HepG2 (cell line): ENCODE data around the gene FRK. TPM values are rescaled to one million over a fixed set of nuclear protein-coding genes. Genes with fewer than 3 reads are reported as not detected.

ENCODE experiments used
- ATAC-seq: fragments of 200-7000 bp; cut with Tn5 transposase; 3 replicates; pipeline ENCODE4 v1.9.1; 2020; ENCODE audit warnings: mild to moderate bottlenecking, moderate library complexity
- BruUV-seq: library from RNA; stranded (reverse); fragments of 400-500 nt; replicated peaks from 2 replicates; lab custom pipeline; 2021; lab: Mats Ljungman, UMichigan
- CTCF ChIA-PET: fragments of 300-600 bp; formaldehyde crosslinking; extraction: SDS; loops from one replicate; lab custom pipeline; 2021; ENCODE audit warnings: low total read pairs, inconsistent platforms, low intra/inter-chr PET ratio; lab: Yijun Ruan, JAX
- POLR2A ChIA-PET: fragments of 350-600 bp; sonication (Branson Sonifier 250); formaldehyde crosslinking; loops from one replicate; lab custom pipeline; 2020; ENCODE audit warnings: antibody characterized with exemption, inconsistent platforms; lab: Yijun Ruan, JAX
- DNase-seq: peaks from one replicate; pipeline ENCODE4 v3.0.0-alpha.2; 2015; ENCODE audit warnings: low spot score
- FAIRE-seq: peaks from 3 replicates; lab custom pipeline; 2011; peaks lifted over from hg19 to GRCh38; lab: Jason Lieb, UNC
- H2AFZ ChIP-seq: one replicate; pipeline ENCODE4 v1.6.1; 2011; ENCODE audit warnings: low read length, inconsistent platforms
- H3K27ac ChIP-seq: fragments of 300-600 bp; 3 replicates; pipeline ENCODE4 v1.8.0; 2011; ENCODE audit warnings: mixed run types, mild to moderate bottlenecking, mixed read lengths, low read length, inconsistent platforms; ENCODE audit not compliant: insufficient read depth; ENCODE audit errors: extremely low read length
- H3K27me3 ChIP-seq, 2 experiments: fragments of 200-600 bp in 1 of 2; 2 replicates in 1 of 2; 3 replicates in 1 of 2; pipeline versions ENCODE4 v1.6.0 to v1.8.0; 2011; ENCODE audit warnings: low read length in 2 of 2, mild to moderate bottlenecking in 2 of 2, moderate library complexity in 2 of 2, inconsistent platforms in 1 of 2; ENCODE audit not compliant: insufficient read depth in 2 of 2, control insufficient read depth in 1 of 2
- H3K36me3 ChIP-seq, 2 experiments: fragments of 200-600 bp in 1 of 2; replicated peaks in 1 of 2; 2 replicates in 1 of 2; 3 replicates in 1 of 2; pipeline versions ENCODE4 v1.5.1 to v1.8.0; 2011; ENCODE audit warnings: low read length in 2 of 2, inconsistent platforms in 1 of 2; ENCODE audit not compliant: insufficient read depth in 2 of 2, control insufficient read depth in 1 of 2
- H3K4me1 ChIP-seq: 2 replicates; pipeline ENCODE4 v1.5.1; 2012; ENCODE audit warnings: low read length, inconsistent platforms; ENCODE audit not compliant: insufficient read depth
- H3K4me2 ChIP-seq: 2 replicates; pipeline ENCODE4 v1.6.0; 2011; ENCODE audit warnings: low read depth, low read length, inconsistent platforms
- H3K4me3 ChIP-seq, 3 experiments: fragments of 200-600 bp in 1 of 3; sonication (generic), shearing (Covaris generic) in 1 of 3; replicated peaks in 1 of 3; 2 replicates each; pipeline ENCODE4 v1.5.1; 2011 to 2016; ENCODE audit warnings: low read length in 3 of 3, inconsistent platforms in 2 of 3, low read depth in 2 of 3, mild to moderate bottlenecking in 2 of 3, control low read depth in 1 of 3, mixed read lengths in 1 of 3; ENCODE audit not compliant: insufficient read depth in 1 of 3
- H3K79me2 ChIP-seq: one replicate; pipeline ENCODE4 v1.6.1; 2011; ENCODE audit warnings: low read length, inconsistent platforms; ENCODE audit not compliant: insufficient read depth
- H3K9ac ChIP-seq: 2 replicates; pipeline ENCODE4 v1.6.0; 2011; ENCODE audit warnings: mild to moderate bottlenecking, low read depth, low read length, inconsistent platforms; ENCODE audit not compliant: insufficient read depth
- H3K9me3 ChIP-seq: 2 replicates; pipeline ENCODE4 v1.5.1; 2012; ENCODE audit warnings: mild to moderate bottlenecking, low read length
- H4K20me1 ChIP-seq: 2 replicates; pipeline ENCODE4 v1.6.0; 2011; ENCODE audit warnings: inconsistent platforms, mild to moderate bottlenecking, low read length, moderate library complexity; ENCODE audit not compliant: insufficient read depth
- ATF7 ChIP-seq, 2 experiments: fragments of 450-650 bp in 1 of 2; sonication (generic) in 1 of 2; formaldehyde crosslinking in 1 of 2; IDR thresholded peaks; 2 replicates each; pipeline versions ENCODE4 v1.4.0 to v1.6.1; 2016 to 2020; ENCODE audit warnings: antibody characterized with exemption in 1 of 2, mild to moderate bottlenecking in 1 of 2, missing genetic modification reagents in 1 of 2
- CBX1 ChIP-seq: IDR thresholded peaks from one replicate; pipeline ENCODE4 v1.6.1; 2016; ENCODE audit warnings: antibody characterized with exemption, low read depth
- CCDC6 ChIP-seq: sonication (generic); formaldehyde crosslinking; IDR thresholded peaks from 2 replicates; pipeline ENCODE4 v1.8.1; 2022; ENCODE audit warnings: mild to moderate bottlenecking, missing genetic modification reagents, moderate library complexity
- CEBPB ChIP-seq: IDR thresholded peaks from 2 replicates; pipeline ENCODE4 v1.6.1; 2011; ENCODE audit warnings: low read depth, low read length, improper control_type of control experiment, borderline replicate concordance
- CEBPG ChIP-seq: IDR thresholded peaks from 2 replicates; pipeline ENCODE4 v1.6.1; 2016
- DR1 ChIP-seq: sonication (generic); formaldehyde crosslinking; IDR thresholded peaks from 2 replicates; pipeline ENCODE4 v1.8.0; 2021; ENCODE audit warnings: mild to moderate bottlenecking, missing genetic modification reagents, inconsistent platforms
- FOXK1 ChIP-seq: sonication (generic); formaldehyde crosslinking; IDR thresholded peaks from 2 replicates; pipeline ENCODE4 v1.4.0; 2020; ENCODE audit warnings: low read depth, missing genetic modification reagents, borderline replicate concordance
- GLMP ChIP-seq: sonication (generic); formaldehyde crosslinking; IDR thresholded peaks from 2 replicates; pipeline ENCODE4 v1.9.0; 2021; ENCODE audit warnings: missing genetic modification reagents, mild to moderate bottlenecking, borderline replicate concordance
- HNF4A ChIP-seq: sonication (generic); formaldehyde crosslinking; IDR thresholded peaks from 2 replicates; pipeline ENCODE4 v1.4.0; 2020; ENCODE audit warnings: missing genetic modification reagents
- HNF4G ChIP-seq, 2 experiments: sonication (generic) in 1 of 2; formaldehyde crosslinking in 1 of 2; IDR thresholded peaks; 2 replicates each; pipeline versions ENCODE4 v1.4.0 to v1.6.1; 2011 to 2020; ENCODE audit warnings: borderline replicate concordance in 2 of 2, low read depth in 2 of 2, mild to moderate bottlenecking in 2 of 2, low read length in 1 of 2, missing genetic modification reagents in 1 of 2, moderate library complexity in 1 of 2
- HNRNPH1 ChIP-seq: fragments of 200-400 bp; formaldehyde crosslinking; optimal IDR thresholded peaks from 2 replicates; pipeline ENCODE3; 2017; ENCODE audit warnings: mild to moderate bottlenecking, low read depth, low read length
- KDM6A ChIP-seq: IDR thresholded peaks from 2 replicates; pipeline ENCODE4 v1.6.1; 2016; ENCODE audit warnings: low read depth
- KLF16 ChIP-seq, 2 experiments: sonication (generic) in 1 of 2; formaldehyde crosslinking in 1 of 2; IDR thresholded peaks; 2 replicates each; pipeline versions ENCODE4 v1.6.1 to v1.8.0; 2016 to 2023; ENCODE audit warnings: missing genetic modification reagents in 2 of 2, missing compliant biosample characterization in 1 of 2
- MTA1 ChIP-seq: sonication (generic); formaldehyde crosslinking; IDR thresholded peaks from 2 replicates; pipeline ENCODE4 v1.4.0; 2020; ENCODE audit warnings: missing genetic modification reagents, mild to moderate bottlenecking, borderline replicate concordance
- MYC ChIP-seq: sonication (generic); formaldehyde crosslinking; IDR thresholded peaks from 2 replicates; pipeline ENCODE4 v1.9.0; 2021; ENCODE audit warnings: missing genetic modification reagents, borderline replicate concordance
- POGZ ChIP-seq: sonication (generic); formaldehyde crosslinking; IDR thresholded peaks from 2 replicates; pipeline ENCODE4 v1.4.0; 2020; ENCODE audit warnings: mild to moderate bottlenecking, missing genetic modification reagents
- PPARG ChIP-seq: conservative IDR thresholded peaks from 2 replicates; pipeline ENCODE4 v1.6.1; 2016; ENCODE audit warnings: missing biosample characterization, missing genetic modification reagents
- RBM39 ChIP-seq: fragments of 200-400 bp; formaldehyde crosslinking; IDR thresholded peaks from one replicate; pipeline ENCODE4 v1.6.1; 2018; ENCODE audit warnings: antibody characterized with exemption, mild to moderate bottlenecking, low read depth, low read length; ENCODE audit not compliant: poor library complexity, severe bottlenecking
- ZMYM4 ChIP-seq: sonication (generic); formaldehyde crosslinking; IDR thresholded peaks from 2 replicates; pipeline ENCODE4 v1.8.1; 2023; ENCODE audit warnings: mild to moderate bottlenecking, missing genetic modification reagents
- ZNF326 ChIP-seq: sonication (generic); formaldehyde crosslinking; IDR thresholded peaks from 2 replicates; pipeline ENCODE4 v1.4.0; 2020; ENCODE audit warnings: missing genetic modification reagents, borderline replicate concordance
- ZNF354B ChIP-seq: sonication (generic); formaldehyde crosslinking; IDR thresholded peaks from 2 replicates; pipeline ENCODE4 v1.8.0; 2022; ENCODE audit warnings: mild to moderate bottlenecking, missing genetic modification reagents
- ZNF549 ChIP-seq: sonication (generic); formaldehyde crosslinking; IDR thresholded peaks from 2 replicates; pipeline ENCODE4 v1.5.0; 2020; ENCODE audit warnings: missing genetic modification reagents
- ZNF644 ChIP-seq: IDR thresholded peaks from 2 replicates; pipeline ENCODE4 v1.6.1; 2016; ENCODE audit warnings: low read depth
- ZNF7 ChIP-seq: IDR thresholded peaks from 2 replicates; pipeline ENCODE4 v1.6.1; 2016; ENCODE audit warnings: missing biosample characterization, missing genetic modification reagents
- WGBS: methylation state at CpG from one replicate; pipeline ENCODE4 v1.1.6; 2017; ENCODE audit warnings: low lambda C conversion rate; 5-methylcytosine and 5-hydroxymethylcytosine counted together
- in situ Hi-C: cut with HindIII; loops from 2 replicates; pipeline ENCODE4 v1.10.0; 2017; ENCODE audit warnings: low pct_unique_long_range_greater_than_20kb; ENCODE audit not compliant: extremely low pct_ligation_motif_present
- intact Hi-C: fragments of 100-400 bp; cut with micrococcal nuclease; formaldehyde crosslinking; loops from one replicate; pipeline ENCODE4 v1.10.0; 2022; ENCODE audit not compliant: unreplicated experiment
- polyA plus RNA-seq, 8 experiments: library from polyadenylated mRNA; depleted of rRNA in 3 of 8; stranded (reverse) in 7 of 8; unstranded in 1 of 8; fragments of >200 nt; fragmentation: Illumina TruSeq in 4 of 8; extraction: Trizol in 4 of 8; gene quantifications; 2 replicates each; pipeline versions ENCODE4 v1.2.1 to v1.2.3, GENCODE V29; 2011 to 2016; ENCODE audit warnings: low read depth in 4 of 8, missing spikeins in 1 of 8, mixed read lengths in 1 of 8; ENCODE audit not compliant: insufficient read depth in 1 of 8
- total RNA-seq, 5 experiments: library from RNA; depleted of rRNA; stranded (reverse); fragments of >200 nt; fragmentation: Illumina TruSeq; extraction: Trizol; gene quantifications; 2 replicates each; pipeline ENCODE4 v1.2.3, GENCODE V29; 2016; ENCODE audit warnings: low read depth in 1 of 5
- TF ChIP-seq, protein P1 (sequence below): IDR thresholded peaks from 2 replicates; pipeline ENCODE4 v1.6.1; 2012; ENCODE audit warnings: low read depth, low read length, improper control_type of control experiment

FRK gene
- total and polyA plus RNA-seq, 2 of the 13 experiments (the other 11 are each of a cell fraction or from before 2014, with no cell fraction given): 1.3 to 2.9 TPM

- Histone ChIP-seq H3K9ac (no peak overlapping the region), H3K4me1 (peaks cover 11% of the 10 kb centered on the region), H3K27me3 (no peaks in the 10 kb centered on the region), H3K4me2 (no peak overlapping the region), H2AFZ (no peak overlapping the region), H3K9me3 (no peaks in the 10 kb centered on the region), H3K79me2 (no peaks in the 10 kb centered on the region), H3K4me3 (no peak overlapping the region), H3K27ac (no peak overlapping the region), H3K36me3 (peaks cover 0 to 2% of the 10 kb centered on the region in 2 experiments; a peak in 1 of 5 replicates), H4K20me1 (no peaks in the 10 kb centered on the region)
- peak; percentile 91 for ATAC-seq
- in situ Hi-C loops (no loop called here), intact Hi-C loops (no loop called here)
- POLR2A ChIA-PET: no interaction called here
- 79% methylated on average over 2 of the region's 2 CpGs for WGBS
- peak; percentile 17 for DNase-seq
- CTCF ChIA-PET: no interaction called here
- FAIRE-seq: no peak
- no TSS peak for BruUV-seq
- TF ChIP-seq CCDC6 (CRISPR knock-in tag) (no peak), ZNF644 (peak; percentile 52; the same call in 1 of the 2 replicates), HNRNPH1 (no peak), HNF4G (IDR thresholded peaks at IDR 0.05; ENCODE audit: borderline replicate concordance, low read depth, low read length) (peak; percentile 74), HNF4G (CRISPR knock-in tag; IDR thresholded peaks at IDR 0.05; ENCODE audit: borderline replicate concordance, low read depth) (no peak), RBM39 (no peak), GLMP (CRISPR knock-in tag) (no peak), CEBPG (peak; percentile 58), KDM6A (CRISPR knock-in tag) (no peak), PPARG (CRISPR knock-in tag) (no peak), ATF7 (IDR thresholded peaks at IDR 0.05) (no peak), ATF7 (CRISPR knock-in tag; IDR thresholded peaks at IDR 0.05) (no peak), MYC (CRISPR knock-in tag) (no peak), CBX1 (no peak), ZNF7 (CRISPR knock-in tag) (no peak), ZNF549 (CRISPR knock-in tag) (0 out of 2 replicates have a peak, but pooled peaks have one; percentile 42), HNF4A (peak; percentile 83), FOXK1 (CRISPR knock-in tag) (no peak), ZNF326 (CRISPR knock-in tag) (no peak), CEBPB (peak; percentile 72), MTA1 (CRISPR knock-in tag) (no peak), ZNF354B (CRISPR knock-in tag) (no peak), POGZ (CRISPR knock-in tag) (peak; percentile 52), ZMYM4 (CRISPR knock-in tag) (0 out of 2 replicates have a peak, but pooled peaks have one; percentile 32), KLF16 (CRISPR knock-in tag; IDR thresholded peaks at IDR 0.05) (no peak), DR1 (no peak)
- TF ChIP-seq, protein P1, sequence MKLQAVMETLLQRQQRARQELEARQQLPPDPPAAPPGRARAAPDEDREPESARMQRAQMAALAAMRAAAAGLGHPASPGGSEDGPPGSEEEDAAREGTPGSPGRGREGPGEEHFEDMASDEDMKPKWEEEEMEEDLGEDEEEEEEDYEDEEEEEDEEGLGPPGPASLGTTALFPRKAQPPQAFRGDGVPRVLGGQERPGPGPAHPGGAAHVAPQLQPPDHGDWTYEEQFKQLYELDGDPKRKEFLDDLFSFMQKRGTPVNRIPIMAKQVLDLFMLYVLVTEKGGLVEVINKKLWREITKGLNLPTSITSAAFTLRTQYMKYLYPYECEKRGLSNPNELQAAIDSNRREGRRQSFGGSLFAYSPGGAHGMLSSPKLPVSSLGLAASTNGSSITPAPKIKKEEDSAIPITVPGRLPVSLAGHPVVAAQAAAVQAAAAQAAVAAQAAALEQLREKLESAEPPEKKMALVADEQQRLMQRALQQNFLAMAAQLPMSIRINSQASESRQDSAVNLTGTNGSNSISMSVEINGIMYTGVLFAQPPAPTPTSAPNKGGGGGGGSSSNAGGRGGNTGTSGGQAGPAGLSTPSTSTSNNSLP: no peak
Observed at GRCh38 chr6:115947966-115948541, 112.6 kb downstream of the FRK start.
